ENCODE results near the gene OSER1. TPM values are rescaled to one million over a fixed set of nuclear protein-coding genes. Genes with fewer than 3 reads are reported as not detected.

OSER1 gene
- total RNA-seq, 1 experiment from 2014 or later, result 35.7 TPM

- Histone ChIP-seq H3K14ac (ENCODE audit: insufficient read depth, low read length) (no peak overlapping the region), H4K5ac (ENCODE audit: insufficient read length, low read depth, low read length) (no peak overlapping the region), H3K23me2 (ENCODE audit: insufficient read length, low read depth, low read length, poor library complexity, severe bottlenecking) (no peaks in the 10 kb centered on the region), H3K79me2 (ENCODE audit: insufficient read depth, low read length) (peaks cover 3% of the 10 kb centered on the region; the same call in 1 of the 2 replicates), H4K8ac (replicated peaks; ENCODE audit: insufficient read length, low read depth, low read length) (no peak overlapping the region), H2AFZ (ENCODE audit: low read length) (no peak overlapping the region), H3K4me1 (ENCODE audit: insufficient read depth, low read length) (no peaks in the 10 kb centered on the region), H3K4ac (ENCODE audit: low read depth, low read length) (no peak overlapping the region), H3K27me3 (ENCODE audit: insufficient read depth, low read length) (no peaks in the 10 kb centered on the region), H3K9me3 (ENCODE audit: control insufficient read depth, low read depth, low read length) (no peaks in the 10 kb centered on the region), H4K20me1 (ENCODE audit: control insufficient read depth, insufficient read depth, insufficient read length) (no peaks in the 10 kb centered on the region), H3K4me2 (ENCODE audit: insufficient read depth, insufficient read length, low read length) (no peak overlapping the region), H4K91ac (ENCODE audit: insufficient read length, low read depth, low read length) (no peak overlapping the region), H2BK15ac (ENCODE audit: low read depth, low read length) (no peak overlapping the region), H2BK5ac (ENCODE audit: insufficient read length, low read length) (no peak overlapping the region), H3K18ac (ENCODE audit: insufficient read length, low read depth, low read length) (no peak overlapping the region), H3K23ac (ENCODE audit: insufficient read length, low read depth, low read length) (no peak overlapping the region), H3K27ac (ENCODE audit: insufficient read length, low read depth, low read length) (no peak overlapping the region), H3K56ac (ENCODE audit: insufficient read length, low read depth, low read length) (no peak overlapping the region), H3K79me1 (ENCODE audit: insufficient read depth, low read depth, low read length, poor library complexity, severe bottlenecking) (peaks cover 5% of the 10 kb centered on the region), H2AK5ac (ENCODE audit: insufficient read length, low read length) (no peak overlapping the region), H2BK12ac (ENCODE audit: insufficient read length, low read depth, low read length) (no peak overlapping the region), H3T11ph (ENCODE audit: low read length) (no peak overlapping the region), H2BK20ac (ENCODE audit: low read depth, low read length, poor library complexity, severe bottlenecking) (no peak overlapping the region), H3K9ac (ENCODE audit: extremely low read depth, insufficient read length, low read length) (no peak overlapping the region), H2BK120ac (ENCODE audit: low read depth, low read length, poor library complexity, severe bottlenecking) (no peak overlapping the region)
- DNase-seq, result no peak
- peaks cover 2 to 8% of the 10 kb centered on the region in 2 experiments for H3K4me1 Mint-ChIP-seq
- no peaks in the 10 kb centered on the region for H3K27me3 Mint-ChIP-seq (ENCODE audit: low read depth)
- H3K27ac Mint-ChIP-seq, result no peak overlapping the region
- no peak overlapping the region for H3K4me3 Mint-ChIP-seq
- no peak for TF ChIP-seq CTCF (conservative IDR thresholded peaks at IDR 0.05)
- H3K9me3 Mint-ChIP-seq, result no peaks in the 10 kb centered on the region
- H3K36me3 Mint-ChIP-seq (ENCODE audit: insufficient read depth in 1 of 3, low read depth in 3 of 3), result peaks cover 32 to 70% (median 65%) of the 10 kb centered on the region in 3 experiments; a peak in 6 of 7 replicates
- no CpG with 5 or more reads among the region's 2 CpGs for WGBS (ENCODE audit: extremely low coverage, insufficient read length, low lambda C conversion rate)
Observed at GRCh38 chr20:44203161-44203560, 7.4 kb downstream of the OSER1 start.
